ENCODE data around the gene KCNN1.

- TF ChIP-seq CTCF (conservative IDR thresholded peaks at IDR 0.05; ENCODE audit: low read length) (no peak), EZH2phosphoT487 (IDR thresholded peaks at IDR 0.05; ENCODE audit: borderline replicate concordance) (no peak)
These were observed 76.8 kb downstream of the KCNN1 start for GRCh38 chr19:18043676-18044075.

Data from Loucy (cell line).